ENCODE data around the gene BMP5.

DNA sequence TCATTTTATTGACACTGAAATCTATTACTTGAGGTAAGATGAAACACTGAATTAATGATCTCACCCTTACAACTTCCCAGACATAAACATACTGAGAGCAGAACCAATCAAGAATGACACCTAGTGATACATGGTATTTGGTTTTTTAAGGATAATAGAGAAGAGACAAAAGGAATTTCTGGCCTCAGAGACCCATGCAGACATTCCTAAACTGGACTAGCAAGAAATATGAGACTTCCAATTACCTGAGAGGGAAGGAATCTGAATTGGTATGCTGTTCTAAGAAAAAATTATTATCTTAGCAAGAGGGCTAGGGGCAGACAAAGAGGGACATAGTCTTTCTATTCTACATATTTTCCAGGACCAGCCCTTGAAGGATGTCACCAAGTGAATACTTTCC, 141.1 kb downstream of the BMP5 start:
- TF ChIP-seq JUND (CRISPR knock-in tag; IDR thresholded peaks at IDR 0.05) (no peak), CHCHD3 (CRISPR knock-in tag; IDR thresholded peaks at IDR 0.05) (no peak), HHEX (CRISPR knock-in tag; IDR thresholded peaks at IDR 0.05) (no peak), POLR2AphosphoS5 (IDR thresholded peaks at IDR 0.05; ENCODE audit: low read depth, low read length) (no peak), RBM22 (optimal IDR thresholded peaks at IDR 0.05; ENCODE audit: low read length) (no peak), ESRRA (CRISPR knock-in tag; IDR thresholded peaks at IDR 0.05; ENCODE audit: low read depth) (no peak), ZNF563 (CRISPR knock-in tag; IDR thresholded peaks at IDR 0.05) (no peak), FOXO1 (CRISPR knock-in tag; IDR thresholded peaks at IDR 0.05) (no peak)
- TF ChIP-seq, protein P1, sequence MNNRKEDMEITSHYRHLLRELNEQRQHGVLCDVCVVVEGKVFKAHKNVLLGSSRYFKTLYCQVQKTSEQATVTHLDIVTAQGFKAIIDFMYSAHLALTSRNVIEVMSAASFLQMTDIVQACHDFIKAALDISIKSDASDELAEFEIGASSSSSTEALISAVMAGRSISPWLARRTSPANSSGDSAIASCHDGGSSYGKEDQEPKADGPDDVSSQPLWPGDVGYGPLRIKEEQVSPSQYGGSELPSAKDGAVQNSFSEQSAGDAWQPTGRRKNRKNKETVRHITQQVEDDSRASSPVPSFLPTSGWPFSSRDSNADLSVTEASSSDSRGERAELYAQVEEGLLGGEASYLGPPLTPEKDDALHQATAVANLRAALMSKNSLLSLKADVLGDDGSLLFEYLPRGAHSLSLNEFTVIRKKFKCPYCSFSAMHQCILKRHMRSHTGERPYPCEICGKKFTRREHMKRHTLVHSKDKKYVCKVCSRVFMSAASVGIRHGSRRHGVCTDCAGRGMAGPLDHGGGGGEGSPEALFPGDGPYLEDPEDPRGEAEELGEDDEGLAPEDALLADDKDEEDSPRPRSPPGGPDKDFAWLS (CRISPR knock-in tag; IDR thresholded peaks at IDR 0.05; ENCODE audit: borderline replicate concordance), result no peak
- TF ChIP-seq, protein P2, sequence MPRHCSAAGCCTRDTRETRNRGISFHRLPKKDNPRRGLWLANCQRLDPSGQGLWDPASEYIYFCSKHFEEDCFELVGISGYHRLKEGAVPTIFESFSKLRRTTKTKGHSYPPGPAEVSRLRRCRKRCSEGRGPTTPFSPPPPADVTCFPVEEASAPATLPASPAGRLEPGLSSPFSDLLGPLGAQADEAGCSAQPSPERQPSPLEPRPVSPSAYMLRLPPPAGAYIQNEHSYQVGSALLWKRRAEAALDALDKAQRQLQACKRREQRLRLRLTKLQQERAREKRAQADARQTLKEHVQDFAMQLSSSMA (CRISPR knock-in tag; IDR thresholded peaks at IDR 0.05), result no peak
